ENCODE measurements around the gene SERPINA10. TPM values are rescaled to one million over a fixed set of nuclear protein-coding genes. Genes with fewer than 3 reads are reported as not detected.
"Not testable (repeated sequence)": the region's sequence is repeated elsewhere in the genome, so short reads cannot be mapped to it uniquely, and the experiment has no call there.

The SERPINA10 gene
- total and polyA plus RNA-seq, 2 of the 13 experiments (the other 11 are each of a cell fraction or from before 2014, with no cell fraction given), result 20.1 to 20.2 TPM

DNA sequence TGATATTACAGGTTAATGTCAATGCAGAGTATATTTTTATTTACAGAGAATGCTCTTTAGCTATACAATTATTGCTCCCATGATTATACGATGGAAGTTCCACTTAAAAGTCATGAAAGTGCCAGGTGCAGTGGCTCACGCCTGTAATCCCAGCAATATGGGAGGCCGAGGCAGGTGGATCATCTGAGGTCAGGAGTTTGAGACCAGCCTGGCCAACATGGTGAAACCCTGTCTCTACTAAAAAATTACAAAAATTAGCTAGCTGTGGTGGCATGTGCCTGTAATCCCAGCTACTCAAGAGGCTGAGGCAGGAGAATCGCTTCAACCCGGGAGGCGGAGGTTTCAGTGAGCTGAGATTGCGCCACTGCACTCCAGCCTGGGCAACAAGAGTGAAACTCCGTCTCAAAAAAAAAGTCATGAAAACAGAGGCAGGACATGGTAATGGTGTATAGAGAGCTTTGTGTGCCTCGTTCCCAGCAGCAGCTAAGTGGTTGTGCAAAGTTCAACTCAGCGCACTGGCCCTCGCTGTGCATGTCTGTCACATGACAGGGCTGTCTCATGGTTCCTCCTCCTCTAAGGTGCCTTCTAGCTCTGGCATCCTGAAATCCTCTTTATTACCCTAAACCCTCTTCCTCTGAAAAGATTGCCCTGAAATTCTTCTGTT is 16.0 kb downstream of the SERPINA10 start (continued):
- TF ChIP-seq, protein P1, sequence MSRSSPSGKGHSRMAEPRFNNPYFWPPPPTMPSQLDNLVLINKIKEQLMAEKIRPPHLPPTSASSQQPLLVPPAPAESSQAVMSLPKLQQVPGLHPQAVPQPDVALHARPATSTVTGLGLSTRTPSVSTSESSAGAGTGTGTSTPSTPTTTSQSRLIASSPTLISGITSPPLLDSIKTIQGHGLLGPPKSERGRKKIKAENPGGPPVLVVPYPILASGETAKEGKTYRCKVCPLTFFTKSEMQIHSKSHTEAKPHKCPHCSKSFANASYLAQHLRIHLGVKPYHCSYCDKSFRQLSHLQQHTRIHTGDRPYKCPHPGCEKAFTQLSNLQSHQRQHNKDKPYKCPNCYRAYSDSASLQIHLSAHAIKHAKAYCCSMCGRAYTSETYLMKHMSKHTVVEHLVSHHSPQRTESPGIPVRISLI (CRISPR knock-in tag; IDR thresholded peaks at IDR 0.05; ENCODE audit: borderline replicate concordance), result peak; percentile 97
- TF ChIP-seq ZFP1 (CRISPR knock-in tag; IDR thresholded peaks at IDR 0.05), result 0 out of 2 replicates have a peak, but pooled peaks have one; percentile 52
- TF ChIP-seq, protein P2, sequence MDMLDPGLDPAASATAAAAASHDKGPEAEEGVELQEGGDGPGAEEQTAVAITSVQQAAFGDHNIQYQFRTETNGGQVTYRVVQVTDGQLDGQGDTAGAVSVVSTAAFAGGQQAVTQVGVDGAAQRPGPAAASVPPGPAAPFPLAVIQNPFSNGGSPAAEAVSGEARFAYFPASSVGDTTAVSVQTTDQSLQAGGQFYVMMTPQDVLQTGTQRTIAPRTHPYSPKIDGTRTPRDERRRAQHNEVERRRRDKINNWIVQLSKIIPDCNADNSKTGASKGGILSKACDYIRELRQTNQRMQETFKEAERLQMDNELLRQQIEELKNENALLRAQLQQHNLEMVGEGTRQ (IDR thresholded peaks at IDR 0.05; ENCODE audit: low read depth, low read length), result peak; percentile 94
- TF ChIP-seq, protein P2 (CRISPR knock-in tag; IDR thresholded peaks at IDR 0.05; ENCODE audit: borderline replicate concordance), result peak; percentile 92; the same call in 1 of the 2 replicates
- peak; percentile 69 for TF ChIP-seq XRCC5 (optimal IDR thresholded peaks at IDR 0.05; ENCODE audit: low read length)
- TF ChIP-seq HOXA5 (CRISPR knock-in tag; IDR thresholded peaks at IDR 0.05), result 0 out of 2 replicates have a peak, but pooled peaks have one; percentile 36
- 0 out of 2 replicates have a peak, but pooled peaks have one; percentile 43 for TF ChIP-seq ZSCAN29 (CRISPR knock-in tag; conservative IDR thresholded peaks at IDR 0.05)
- peak; percentile 27; the same call in 1 of the 2 replicates for TF ChIP-seq ZNF878 (CRISPR knock-in tag; IDR thresholded peaks at IDR 0.05)
- TF ChIP-seq, protein P3, sequence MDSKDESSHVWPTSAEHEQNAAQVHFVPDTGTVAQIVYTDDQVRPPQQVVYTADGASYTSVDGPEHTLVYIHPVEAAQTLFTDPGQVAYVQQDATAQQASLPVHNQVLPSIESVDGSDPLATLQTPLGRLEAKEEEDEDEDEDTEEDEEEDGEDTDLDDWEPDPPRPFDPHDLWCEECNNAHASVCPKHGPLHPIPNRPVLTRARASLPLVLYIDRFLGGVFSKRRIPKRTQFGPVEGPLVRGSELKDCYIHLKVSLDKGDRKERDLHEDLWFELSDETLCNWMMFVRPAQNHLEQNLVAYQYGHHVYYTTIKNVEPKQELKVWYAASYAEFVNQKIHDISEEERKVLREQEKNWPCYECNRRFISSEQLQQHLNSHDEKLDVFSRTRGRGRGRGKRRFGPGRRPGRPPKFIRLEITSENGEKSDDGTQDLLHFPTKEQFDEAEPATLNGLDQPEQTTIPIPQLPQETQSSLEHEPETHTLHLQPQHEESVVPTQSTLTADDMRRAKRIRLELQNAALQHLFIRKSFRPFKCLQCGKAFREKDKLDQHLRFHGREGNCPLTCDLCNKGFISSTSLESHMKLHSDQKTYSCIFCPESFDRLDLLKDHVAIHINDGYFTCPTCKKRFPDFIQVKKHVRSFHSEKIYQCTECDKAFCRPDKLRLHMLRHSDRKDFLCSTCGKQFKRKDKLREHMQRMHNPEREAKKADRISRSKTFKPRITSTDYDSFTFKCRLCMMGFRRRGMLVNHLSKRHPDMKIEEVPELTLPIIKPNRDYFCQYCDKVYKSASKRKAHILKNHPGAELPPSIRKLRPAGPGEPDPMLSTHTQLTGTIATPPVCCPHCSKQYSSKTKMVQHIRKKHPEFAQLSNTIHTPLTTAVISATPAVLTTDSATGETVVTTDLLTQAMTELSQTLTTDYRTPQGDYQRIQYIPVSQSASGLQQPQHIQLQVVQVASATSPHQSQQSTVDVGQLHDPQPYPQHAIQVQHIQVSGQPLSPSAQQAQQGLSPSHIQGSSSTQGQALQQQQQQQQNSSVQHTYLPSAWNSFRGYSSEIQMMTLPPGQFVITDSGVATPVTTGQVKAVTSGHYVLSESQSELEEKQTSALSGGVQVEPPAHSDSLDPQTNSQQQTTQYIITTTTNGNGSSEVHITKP (CRISPR knock-in tag; IDR thresholded peaks at IDR 0.05; ENCODE audit: low read depth), result peak; percentile 66; the same call in 1 of the 2 replicates
- TF ChIP-seq GFI1 (CRISPR knock-in tag; IDR thresholded peaks at IDR 0.05; ENCODE audit: borderline replicate concordance), result peak; percentile 83
- TF ChIP-seq KLF6 (CRISPR knock-in tag; IDR thresholded peaks at IDR 0.05), result 0 out of 2 replicates have a peak, but pooled peaks have one; percentile 30
- TF ChIP-seq ZNF331 (CRISPR knock-in tag; IDR thresholded peaks at IDR 0.05), result peak; percentile 90
- TF ChIP-seq PHF20 (CRISPR knock-in tag; IDR thresholded peaks at IDR 0.05), result peak; percentile 92
- TF ChIP-seq RARA (CRISPR knock-in tag; IDR thresholded peaks at IDR 0.05), result peak; percentile 58
- peak; percentile 89 for TF ChIP-seq HOXA3 (CRISPR knock-in tag; IDR thresholded peaks at IDR 0.05)
- not testable (repeated sequence) for TF ChIP-seq FOXA1 (IDR thresholded peaks at IDR 0.05)
- 0 out of 2 replicates have a peak, but pooled peaks have one; percentile 18 for TF ChIP-seq FOXA1 (CRISPR knock-in tag; IDR thresholded peaks at IDR 0.05)
- TF ChIP-seq RFXANK (CRISPR knock-in tag; IDR thresholded peaks at IDR 0.05), result 0 out of 2 replicates have a peak, but pooled peaks have one; percentile 67
- TF ChIP-seq RAD51 (IDR thresholded peaks at IDR 0.05; ENCODE audit: borderline replicate concordance), result peak; percentile 89
- peak; percentile 98 for TF ChIP-seq ZNF441 (CRISPR knock-in tag; IDR thresholded peaks at IDR 0.05; ENCODE audit: borderline replicate concordance)

Measured in HepG2 (cell line).